AG04450 (cell line): ENCODE data around the gene OSBPL10. TPM values are rescaled to one million over a fixed set of nuclear protein-coding genes. Genes with fewer than 3 reads are reported as not detected.

Experiments
- CTCF ChIA-PET: fragments of 300-600, 350-600 bp; formaldehyde crosslinking; extraction: SDS; loops from one replicate; lab custom pipeline; 2022; ENCODE audit warnings: antibody characterized with exemption, inconsistent platforms; lab: Charles Lee
- POLR2A ChIA-PET: fragments of 350-600 bp; formaldehyde crosslinking; extraction: SDS; loops from one replicate; lab custom pipeline; 2021; ENCODE audit warnings: antibody characterized with exemption, inconsistent platforms; lab: Yijun Ruan, JAX
- DNase-seq: peaks from one replicate; pipeline ENCODE4 v3.0.0-alpha.2; 2011; ENCODE audit warnings: low read depth, low spot score
- H3K27ac ChIP-seq: one replicate; pipeline ENCODE4 v1.5.1; 2012; ENCODE audit warnings: low read depth, low read length, control low read depth
- H3K27me3 ChIP-seq: one replicate; pipeline ENCODE4 v1.6.0; 2012; ENCODE audit warnings: low read length; ENCODE audit not compliant: control insufficient read depth, insufficient read depth
- H3K4me3 ChIP-seq: 2 replicates; pipeline ENCODE4 v1.5.1; 2011; ENCODE audit warnings: mild to moderate bottlenecking, low read depth, low read length, control low read depth
- H3K9me3 ChIP-seq: 2 replicates; pipeline ENCODE4 v1.5.1; 2012; ENCODE audit warnings: low read length; ENCODE audit not compliant: control insufficient read depth, insufficient read depth
- CTCF ChIP-seq: IDR thresholded peaks from 2 replicates; pipeline ENCODE4 v1.5.1; 2011; ENCODE audit warnings: low read depth, low read length, control low read depth, inconsistent platforms
- polyA plus RNA-seq: library from polyadenylated mRNA; depleted of rRNA; stranded (reverse); fragments of >200 nt; gene quantifications from 2 replicates; pipeline ENCODE4 v1.2.3, GENCODE V29; 2011

Gene OSBPL10
- polyA plus RNA-seq, 1 experiment: 13.2 TPM

- no peak overlapping the region for H3K4me3 ChIP-seq
- H3K27me3 ChIP-seq: no peaks in the 10 kb centered on the region
- no peak for DNase-seq
- ChIA-PET POLR2A (interaction anchor here (0.7 kb wide), 1 partner anchor 11 kb away, joined by 3 read pairs; no protein-coding TSS in a partner anchor), CTCF (no interaction called here)
- no peak for TF ChIP-seq CTCF
- no peak overlapping the region for H3K27ac ChIP-seq
- H3K9me3 ChIP-seq: peaks cover 3% of the 10 kb centered on the region; the same call in 1 of the 2 replicates
Measured at GRCh38 chr3:31917303-31918005, 63.6 kb downstream of the OSBPL10 start.

- POLR2A ChIA-PET: no interaction called here
- CTCF ChIA-PET: interaction anchor here (0.7 kb wide), 1 partner anchor 81 kb away, joined by 3 read pairs; no protein-coding TSS in a partner anchor
- no peak for TF ChIP-seq CTCF
Measured at GRCh38 chr3:31911643-31912042, 69.4 kb downstream of the OSBPL10 start.

DNA sequence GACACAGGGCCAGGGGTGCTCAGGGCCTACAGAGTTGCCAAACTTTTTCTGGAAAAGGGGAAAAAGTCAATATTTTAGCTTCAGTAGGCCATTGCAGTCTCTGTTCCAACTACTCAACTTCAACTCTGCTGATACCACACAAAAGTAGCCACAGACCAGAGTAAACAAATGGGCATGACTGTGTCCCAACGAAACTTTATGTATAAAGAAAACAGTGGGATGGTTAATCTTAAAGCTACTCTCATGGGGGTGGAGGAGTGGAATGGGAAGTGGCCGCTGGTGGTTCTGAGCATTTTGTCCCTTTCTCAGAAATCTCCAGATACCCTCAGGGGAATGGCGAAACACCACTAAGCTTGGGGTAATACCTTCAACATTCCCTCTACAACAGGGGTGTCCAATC, 69.9 kb downstream of the OSBPL10 start:
- Histone ChIP-seq H3K9me3 (no peaks in the 10 kb centered on the region), H3K27me3 (no peaks in the 10 kb centered on the region), H3K27ac (no peak overlapping the region), H3K4me3 (no peak overlapping the region)
- CTCF ChIA-PET: interaction anchor here (0.7 kb wide), 1 partner anchor 81 kb away, joined by 3 read pairs; no protein-coding TSS in a partner anchor
- POLR2A ChIA-PET: no interaction called here
- DNase-seq: no peak
- no peak for TF ChIP-seq CTCF

More at GRCh38 chr3:31911643-31912042, 69.4 kb downstream of the OSBPL10 start:
- H3K9me3 ChIP-seq: no peaks in the 10 kb centered on the region
- H3K4me3 ChIP-seq: no peak overlapping the region
- no peak overlapping the region for H3K27ac ChIP-seq
- no peaks in the 10 kb centered on the region for H3K27me3 ChIP-seq
- no peak for DNase-seq

DNA sequence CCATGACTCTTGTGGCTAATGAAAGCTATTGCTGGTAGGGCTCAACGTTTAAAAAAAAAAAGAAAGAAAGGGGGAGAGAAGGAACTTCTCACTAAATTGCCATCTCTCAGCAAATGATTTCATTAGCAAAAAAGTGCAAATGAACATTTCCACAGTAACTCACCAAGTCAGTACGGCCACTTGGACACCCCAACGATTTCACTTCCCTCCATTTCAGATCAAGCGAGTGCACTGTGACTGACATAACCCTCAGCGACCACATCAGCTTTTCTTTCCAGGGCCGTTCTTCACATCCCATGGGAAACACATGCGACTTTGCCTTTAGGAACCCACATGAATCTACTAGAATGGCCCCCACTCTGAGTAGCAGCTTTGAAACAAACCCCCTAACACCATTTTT, 71.6 kb downstream of the OSBPL10 start:
- Histone ChIP-seq H3K27ac (no peak overlapping the region), H3K27me3 (no peaks in the 10 kb centered on the region), H3K9me3 (no peaks in the 10 kb centered on the region), H3K4me3 (no peak overlapping the region)
- no peak for DNase-seq
- CTCF ChIA-PET: interaction anchor here (0.7 kb wide), 1 partner anchor 10 kb away, joined by 3 read pairs; no protein-coding TSS in a partner anchor
- TF ChIP-seq CTCF: no peak
- POLR2A ChIA-PET: no interaction called here

DNA sequence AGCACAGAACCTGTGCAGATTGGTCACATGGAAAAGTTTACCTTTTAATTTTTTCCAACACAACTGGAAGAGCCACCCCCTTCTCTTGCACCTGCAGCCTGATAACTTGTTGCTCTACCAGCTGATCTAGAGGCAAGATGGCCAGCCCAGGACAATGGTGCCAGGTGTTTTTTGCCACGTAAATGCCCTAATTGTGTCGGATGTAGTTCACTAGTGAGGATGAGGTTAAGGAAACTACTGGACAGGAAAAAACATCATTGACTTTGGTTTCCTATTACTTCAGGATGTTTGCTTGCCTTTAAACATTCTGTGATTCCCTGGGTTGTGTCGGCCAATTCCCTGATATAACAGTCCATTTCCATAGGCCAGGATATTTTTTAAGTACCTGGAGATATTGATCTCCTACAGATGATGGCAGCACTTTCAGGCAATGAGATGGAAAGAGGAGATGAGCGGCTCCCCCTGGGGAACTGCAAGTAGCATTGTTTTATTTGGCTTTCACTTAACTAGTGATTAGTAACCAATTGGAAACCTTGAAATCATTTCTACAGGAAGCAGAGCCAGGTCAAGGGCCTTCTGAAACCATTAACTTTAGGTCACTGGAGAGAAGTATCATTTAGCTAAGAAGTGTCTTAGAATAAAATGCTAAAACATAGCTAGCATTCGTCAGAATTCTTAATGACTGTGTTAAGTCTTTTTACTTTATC, 72.5 kb downstream of the OSBPL10 start:
- H3K9me3 ChIP-seq: no peaks in the 10 kb centered on the region
- H3K27ac ChIP-seq: no peak overlapping the region
- H3K27me3 ChIP-seq: no peaks in the 10 kb centered on the region
- H3K4me3 ChIP-seq: no peak overlapping the region
- no peak for DNase-seq
- CTCF ChIA-PET: interaction anchor here (0.7 kb wide), 1 partner anchor 9 kb away, joined by 3 read pairs; no protein-coding TSS in a partner anchor
- TF ChIP-seq CTCF: peak; percentile 27
- POLR2A ChIA-PET: no interaction called here
